ENCODE measurements around the gene UEVLD. TPM values are rescaled to one million over a fixed set of nuclear protein-coding genes. Genes with fewer than 3 reads are reported as not detected.

The UEVLD gene
- total and polyA plus RNA-seq, 9 of the 15 experiments (the other 6 are each of a cell fraction or from before 2014, with no cell fraction given), result 4.7 to 12.6 (median 7.4) TPM

DNA sequence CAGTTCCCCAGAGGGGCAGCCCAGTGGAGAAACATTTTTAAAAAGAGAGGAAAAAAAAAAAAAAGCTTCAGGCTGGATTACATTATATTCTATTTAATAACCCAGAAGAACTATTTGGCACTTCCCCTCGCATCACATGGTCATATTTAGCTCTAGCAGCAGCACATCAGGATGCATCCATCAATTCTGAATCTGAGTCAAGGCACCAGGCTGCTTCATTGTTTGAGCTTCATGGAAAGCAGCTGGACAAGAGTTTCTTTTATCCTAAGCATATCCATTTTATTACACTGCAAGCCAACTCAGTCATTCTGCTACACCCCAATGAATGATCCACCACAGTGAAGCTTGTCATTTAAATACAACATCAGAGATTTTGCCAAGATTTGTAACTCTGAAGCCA lies 35.6 kb upstream of the UEVLD start:
- intact Hi-C loops (cut with micrococcal nuclease) (no loop called here), in situ Hi-C loops (cut with MboI) (no loop called here)
- DNase-seq (ENCODE audit: extremely low read depth in 1 of 4, low spot score in 3 of 4), result no peak
- peaks cover 77% of the 10 kb centered on the region for H3K79me2 ChIP-seq (ENCODE audit: control insufficient read depth, insufficient read depth, low read length)
- 92% methylated on average over 1 of the region's 1 CpG for WGBS (ENCODE audit: insufficient coverage, low coverage, missing lambda C conversion rate)
- no peaks in the 10 kb centered on the region for H3K4me1 ChIP-seq (replicated peaks in 1 of 2; ENCODE audit: control insufficient read depth in 2 of 2, insufficient read depth in 2 of 2, low read length in 2 of 2)
- H3K36me3 ChIP-seq (ENCODE audit: control insufficient read depth, insufficient read depth, low read length), result no peaks in the 10 kb centered on the region
- H3K9me3 ChIP-seq (replicated peaks; ENCODE audit: control insufficient read depth, insufficient read depth, low read depth, low read length), result no peaks in the 10 kb centered on the region
- TF ChIP-seq CBFA2T3 (IDR thresholded peaks at IDR 0.05) (no peak), HCFC1 (IDR thresholded peaks at IDR 0.05; ENCODE audit: low read depth, low read length) (no peak), RBFOX2 (IDR thresholded peaks at IDR 0.05; ENCODE audit: low read depth, low read length) (no peak), GABPA (tag; conservative IDR thresholded peaks at IDR 0.05; ENCODE audit: low read depth) (no peak), GTF2A2 (tag; IDR thresholded peaks at IDR 0.05) (no peak), KAT8 (IDR thresholded peaks at IDR 0.05; ENCODE audit: low read depth) (no peak), SP2 (IDR thresholded peaks at IDR 0.05; ENCODE audit: extremely low read depth, low read depth, low read length, poor library complexity, severe bottlenecking) (no peak), FOXM1 (IDR thresholded peaks at IDR 0.05; ENCODE audit: low read depth) (no peak), FOXM1 (CRISPR knock-in tag; IDR thresholded peaks at IDR 0.05; ENCODE audit: low read depth) (no peak), BACH1 (tag; IDR thresholded peaks at IDR 0.05) (no peak), JUND (IDR thresholded peaks at IDR 0.05; ENCODE audit: borderline replicate concordance, low read depth, low read length) (no peak), JUND (tag; IDR thresholded peaks at IDR 0.05; ENCODE audit: borderline replicate concordance, low read depth, low read length) (no peak)
- TF ChIP-seq, protein P1, sequence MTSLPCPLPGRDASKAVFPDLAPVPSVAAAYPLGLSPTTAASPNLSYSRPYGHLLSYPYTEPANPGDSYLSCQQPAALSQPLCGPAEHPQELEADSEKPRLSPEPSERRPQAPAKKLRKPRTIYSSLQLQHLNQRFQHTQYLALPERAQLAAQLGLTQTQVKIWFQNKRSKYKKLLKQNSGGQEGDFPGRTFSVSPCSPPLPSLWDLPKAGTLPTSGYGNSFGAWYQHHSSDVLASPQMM (CRISPR knock-in tag; IDR thresholded peaks at IDR 0.05), result no peak
- TF ChIP-seq, protein P2, sequence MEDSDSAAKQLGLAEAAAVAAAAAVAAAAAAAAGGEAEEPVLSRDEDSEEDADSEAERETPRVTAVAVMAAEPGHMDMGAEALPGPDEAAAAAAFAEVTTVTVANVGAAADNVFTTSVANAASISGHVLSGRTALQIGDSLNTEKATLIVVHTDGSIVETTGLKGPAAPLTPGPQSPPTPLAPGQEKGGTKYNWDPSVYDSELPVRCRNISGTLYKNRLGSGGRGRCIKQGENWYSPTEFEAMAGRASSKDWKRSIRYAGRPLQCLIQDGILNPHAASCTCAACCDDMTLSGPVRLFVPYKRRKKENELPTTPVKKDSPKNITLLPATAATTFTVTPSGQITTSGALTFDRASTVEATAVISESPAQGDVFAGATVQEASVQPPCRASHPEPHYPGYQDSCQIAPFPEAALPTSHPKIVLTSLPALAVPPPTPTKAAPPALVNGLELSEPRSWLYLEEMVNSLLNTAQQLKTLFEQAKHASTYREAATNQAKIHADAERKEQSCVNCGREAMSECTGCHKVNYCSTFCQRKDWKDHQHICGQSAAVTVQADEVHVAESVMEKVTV (CRISPR knock-in tag; IDR thresholded peaks at IDR 0.05), result no peak
- TF ChIP-seq, protein P3, sequence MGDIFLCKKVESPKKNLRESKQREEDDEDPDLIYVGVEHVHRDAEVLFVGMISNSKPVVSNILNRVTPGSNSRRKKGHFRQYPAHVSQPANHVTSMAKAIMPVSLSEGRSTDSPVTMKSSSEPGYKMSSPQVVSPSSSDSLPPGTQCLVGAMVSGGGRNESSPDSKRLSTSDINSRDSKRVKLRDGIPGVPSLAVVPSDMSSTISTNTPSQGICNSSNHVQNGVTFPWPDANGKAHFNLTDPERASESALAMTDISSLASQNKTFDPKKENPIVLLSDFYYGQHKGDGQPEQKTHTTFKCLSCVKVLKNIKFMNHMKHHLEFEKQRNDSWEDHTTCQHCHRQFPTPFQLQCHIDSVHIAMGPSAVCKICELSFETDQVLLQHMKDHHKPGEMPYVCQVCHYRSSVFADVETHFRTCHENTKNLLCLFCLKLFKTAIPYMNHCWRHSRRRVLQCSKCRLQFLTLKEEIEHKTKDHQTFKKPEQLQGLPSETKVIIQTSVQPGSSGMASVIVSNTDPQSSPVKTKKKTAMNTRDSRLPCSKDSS (IDR thresholded peaks at IDR 0.05; ENCODE audit: low read depth, partially characterized antibody), result no peak
- FAIRE-seq, result no peak
- H3K27ac ChIP-seq (ENCODE audit: extremely low read depth, low read depth, low read length), result no peak overlapping the region
- CTCF ChIA-PET (ENCODE audit: low intra/inter-chr PET ratio), result no interaction called here
- H3K27me3 ChIP-seq (ENCODE audit: control insufficient read depth in 2 of 2, insufficient read depth in 2 of 2, low read length in 2 of 2), result no peaks in the 10 kb centered on the region
- no peak for ATAC-seq
- H3K4me3 ChIP-seq, result no peak overlapping the region
- BruUV-seq (replicated peaks), result no TSS peak
- no peak overlapping the region for H2AFZ ChIP-seq (ENCODE audit: low read depth, low read length)
- POLR2A ChIA-PET, result interaction anchor here (0.5 to 0.7 kb wide), 2 partner anchors 10 to 26 kb away, joined by 3 to 4 read pairs; partner anchors contain the start of gene SPTY2D1
- H3K4me2 ChIP-seq (ENCODE audit: insufficient read depth, low read length), result no peak overlapping the region
- H4K20me1 ChIP-seq (replicated peaks; ENCODE audit: control insufficient read depth, insufficient read depth, low read length), result no peaks in the 10 kb centered on the region
- H3K9ac ChIP-seq (ENCODE audit: insufficient read depth in 1 of 2, low read depth in 2 of 2, low read length in 2 of 2), result no peak overlapping the region
- no peaks in the 10 kb centered on the region for H3K9me1 ChIP-seq (ENCODE audit: control insufficient read depth, insufficient read depth, low read length)
